ENCODE data around the gene PERCC1.

PERCC1 gene

DNA sequence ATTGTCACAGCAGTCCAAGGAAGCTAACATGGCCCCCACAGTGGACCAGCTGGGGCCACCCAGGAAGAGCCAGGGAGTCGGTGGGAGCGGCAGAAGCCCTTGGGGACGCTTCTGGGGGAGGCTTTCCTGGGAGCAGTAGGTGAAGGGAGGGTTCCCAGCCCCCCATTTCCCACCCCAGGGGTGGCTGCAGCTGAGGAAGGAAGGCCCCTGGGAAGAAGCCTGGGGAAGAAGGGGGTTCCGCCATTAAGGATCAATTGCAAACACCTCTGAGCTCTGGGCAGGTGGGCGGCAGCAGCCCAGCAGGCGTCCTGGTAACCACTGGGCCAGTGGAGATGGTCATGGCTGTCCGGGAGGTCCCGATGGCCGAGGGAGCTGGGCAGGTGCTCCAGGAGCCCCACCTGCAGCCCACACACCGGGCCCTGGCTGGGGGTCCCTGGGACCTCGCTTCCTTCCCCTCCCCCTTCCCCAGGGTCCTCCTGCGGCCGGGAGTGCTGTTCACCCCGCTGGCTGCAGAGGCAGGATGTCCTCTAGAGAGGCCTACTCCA is 592 bp upstream of the PERCC1 start:
- TF ChIP-seq, protein P1, sequence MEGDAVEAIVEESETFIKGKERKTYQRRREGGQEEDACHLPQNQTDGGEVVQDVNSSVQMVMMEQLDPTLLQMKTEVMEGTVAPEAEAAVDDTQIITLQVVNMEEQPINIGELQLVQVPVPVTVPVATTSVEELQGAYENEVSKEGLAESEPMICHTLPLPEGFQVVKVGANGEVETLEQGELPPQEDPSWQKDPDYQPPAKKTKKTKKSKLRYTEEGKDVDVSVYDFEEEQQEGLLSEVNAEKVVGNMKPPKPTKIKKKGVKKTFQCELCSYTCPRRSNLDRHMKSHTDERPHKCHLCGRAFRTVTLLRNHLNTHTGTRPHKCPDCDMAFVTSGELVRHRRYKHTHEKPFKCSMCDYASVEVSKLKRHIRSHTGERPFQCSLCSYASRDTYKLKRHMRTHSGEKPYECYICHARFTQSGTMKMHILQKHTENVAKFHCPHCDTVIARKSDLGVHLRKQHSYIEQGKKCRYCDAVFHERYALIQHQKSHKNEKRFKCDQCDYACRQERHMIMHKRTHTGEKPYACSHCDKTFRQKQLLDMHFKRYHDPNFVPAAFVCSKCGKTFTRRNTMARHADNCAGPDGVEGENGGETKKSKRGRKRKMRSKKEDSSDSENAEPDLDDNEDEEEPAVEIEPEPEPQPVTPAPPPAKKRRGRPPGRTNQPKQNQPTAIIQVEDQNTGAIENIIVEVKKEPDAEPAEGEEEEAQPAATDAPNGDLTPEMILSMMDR (IDR thresholded peaks at IDR 0.05; ENCODE audit: low read depth, low read length), result no peak
- no peak overlapping the region for H3K4me3 ChIP-seq (ENCODE audit: low read depth, low read length)

- no peak overlapping the region for H3K4me3 ChIP-seq (ENCODE audit: low read depth, low read length)
- TF ChIP-seq, protein P1 (IDR thresholded peaks at IDR 0.05; ENCODE audit: low read depth, low read length), result no peak
These were observed 806 bp downstream of the PERCC1 start for GRCh38 chr16:1431497-1432270.

- TF ChIP-seq, protein P1 (IDR thresholded peaks at IDR 0.05; ENCODE audit: low read depth, low read length), result no peak
- H3K4me3 ChIP-seq (ENCODE audit: low read depth, low read length), result no peak overlapping the region
These were observed 1.7 kb downstream of the PERCC1 start for GRCh38 chr16:1432388-1433262.

DNA sequence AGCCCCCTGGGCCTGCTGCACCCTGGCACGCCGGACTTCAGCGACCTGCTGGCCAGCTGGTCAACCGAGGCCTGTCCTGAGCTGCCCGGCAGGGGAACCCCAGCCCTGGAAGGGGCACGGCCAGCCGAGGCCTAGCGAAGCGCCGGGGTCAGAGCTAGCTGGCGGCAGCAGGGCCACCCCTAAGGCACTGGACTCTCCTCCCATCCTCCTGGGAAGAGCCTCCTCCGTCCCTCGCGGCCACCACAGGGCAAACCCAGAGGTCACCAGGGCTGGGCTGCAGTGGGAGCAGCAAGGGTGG is 2.3 kb downstream of the PERCC1 start:
- TF ChIP-seq, protein P1 (IDR thresholded peaks at IDR 0.05; ENCODE audit: low read depth, low read length), result no peak
- no peak overlapping the region for H3K4me3 ChIP-seq (ENCODE audit: low read depth, low read length)

DNA sequence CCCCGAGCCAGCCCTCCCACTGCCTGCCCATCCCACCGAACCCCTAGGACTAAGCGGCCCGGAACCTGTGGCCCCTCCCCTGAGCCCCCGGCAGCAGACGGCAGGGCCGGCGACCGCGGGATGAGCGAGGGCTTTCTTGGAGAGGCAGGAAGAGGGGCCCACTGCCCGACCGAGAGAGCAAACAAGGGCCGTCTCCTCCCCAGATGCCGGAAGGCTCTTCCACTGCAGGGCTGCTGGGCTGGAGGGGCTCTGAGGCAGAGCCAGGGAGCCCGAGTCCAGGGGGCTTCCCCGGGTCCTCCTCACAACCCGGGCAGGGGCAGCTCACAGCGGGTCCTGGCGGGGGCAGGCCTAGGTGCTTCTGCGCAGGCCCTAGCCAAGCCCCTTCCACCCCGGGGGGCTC is 2.9 kb downstream of the PERCC1 start:
- H3K4me3 ChIP-seq (ENCODE audit: low read depth, low read length), result no peak overlapping the region
- TF ChIP-seq, protein P1 (IDR thresholded peaks at IDR 0.05; ENCODE audit: low read depth, low read length), result no peak

DNA sequence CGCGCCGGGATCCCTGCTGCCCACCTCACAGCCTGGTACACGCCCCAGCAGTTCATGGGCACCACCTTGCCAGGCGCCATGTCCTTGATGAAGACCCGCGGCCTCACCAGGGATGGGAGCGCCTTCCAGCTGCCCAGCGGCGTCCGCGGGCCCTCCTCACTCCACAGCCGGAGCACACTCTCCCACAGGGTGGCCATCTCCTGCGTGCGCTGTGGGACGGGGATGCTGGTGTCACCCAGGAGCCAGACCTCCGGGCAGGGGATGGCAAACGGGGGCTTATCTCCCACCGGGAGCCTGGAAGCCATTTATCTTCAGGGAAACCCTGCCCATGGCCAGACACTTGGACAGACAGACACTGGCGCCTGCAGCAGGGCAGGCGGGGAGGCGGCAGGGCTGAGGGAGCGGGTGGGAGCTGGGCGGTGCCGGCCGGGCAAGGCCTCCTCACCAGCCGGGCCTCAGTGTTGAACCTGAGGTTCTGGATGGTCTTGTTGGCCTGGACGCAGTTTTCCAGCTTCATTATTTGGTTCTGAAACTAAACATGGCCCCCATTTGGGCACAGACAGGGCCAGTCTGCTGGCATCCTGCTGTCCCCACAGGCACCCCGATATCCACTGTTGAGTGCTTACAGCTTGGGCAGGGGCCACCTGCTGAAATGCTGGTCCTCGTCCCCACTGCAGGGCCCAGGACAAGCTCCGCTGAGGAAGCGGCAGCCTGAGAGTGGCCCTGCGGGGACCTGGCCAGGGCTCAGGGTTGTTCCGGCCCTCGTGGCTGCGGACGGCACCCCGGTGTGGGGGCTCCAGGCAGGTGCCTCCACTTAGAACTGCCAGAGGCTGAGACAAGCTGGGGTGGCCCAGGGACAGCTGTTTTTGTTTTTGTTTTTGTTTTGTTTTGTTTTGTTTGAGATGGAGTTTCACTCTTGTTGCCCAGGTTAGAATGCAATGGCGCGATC is 4.0 kb downstream of the PERCC1 start:
- TF ChIP-seq, protein P1 (IDR thresholded peaks at IDR 0.05; ENCODE audit: low read depth, low read length), result no peak
- H3K4me3 ChIP-seq (ENCODE audit: low read depth, low read length), result no peak overlapping the region

All from WI38 (cell line).